Kidney capillary endothelial cell (primary cell): ENCODE results near the gene PRR35.
A peak's percentile ranks its signal among the peaks of the same experiment; 100 is the strongest.

Experiments
- DNase-seq: peaks from one replicate; pipeline ENCODE4 v3.0.0-alpha.2; 2018; ENCODE audit warnings: low spot score

Gene PRR35

GRCh38 chr16:564690-565418 lies 4.7 kb downstream of the PRR35 start:
- DNase-seq = no peak

DNA sequence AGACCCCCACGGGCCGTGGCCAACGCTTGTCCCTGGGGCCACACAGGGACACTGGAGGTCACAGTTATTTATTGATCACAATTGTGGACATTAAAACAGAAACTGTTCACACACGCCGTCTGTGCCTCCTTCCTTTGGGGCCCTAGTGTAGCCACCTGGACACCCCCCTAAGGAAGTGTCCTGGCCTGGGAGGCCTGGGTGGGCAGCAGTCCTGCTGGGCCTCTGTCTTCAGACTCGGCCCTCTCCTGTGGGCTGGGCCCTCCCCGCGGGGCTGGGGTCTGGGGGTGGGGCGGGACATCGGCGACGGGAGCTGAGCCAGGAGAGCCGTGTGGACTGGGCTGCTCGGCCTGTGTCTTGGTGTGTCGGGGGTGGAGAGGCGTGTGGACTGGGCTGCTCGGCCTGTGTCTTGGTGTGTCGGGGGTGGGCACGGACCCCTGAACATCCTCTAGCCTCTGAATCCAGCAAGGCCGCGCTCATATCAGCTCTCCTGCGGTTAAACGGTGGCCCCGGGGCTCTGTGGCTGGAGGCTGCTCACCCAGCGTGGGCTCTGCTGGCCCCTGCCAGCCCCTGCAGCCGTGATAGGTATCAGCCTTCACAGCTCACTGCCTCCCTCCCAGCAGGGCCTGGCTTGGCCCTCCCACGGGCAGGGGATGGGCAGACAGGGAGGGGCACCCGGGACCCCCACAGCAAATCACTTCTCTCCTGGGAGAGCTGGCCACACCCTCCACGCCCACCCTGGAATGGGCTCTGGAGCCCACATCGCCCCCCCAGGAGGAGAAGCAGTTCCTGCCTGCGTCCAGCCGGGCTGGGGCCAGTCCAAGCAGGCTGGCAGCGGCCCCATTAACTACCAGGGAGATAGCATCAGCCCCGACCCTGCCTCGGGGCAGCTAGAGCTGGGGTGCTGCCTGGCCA lies 5.5 kb downstream of the PRR35 start:
- no peak for DNase-seq

- DNase-seq = peak; percentile 56
Measured at GRCh38 chr16:566475-567372, 6.5 kb downstream of the PRR35 start, which contains the start of gene NHLRC4. NHLRC4 (plus strand) TSS chr16:567005; CDS start chr16:568048, 1,043 bp downstream.

DNA sequence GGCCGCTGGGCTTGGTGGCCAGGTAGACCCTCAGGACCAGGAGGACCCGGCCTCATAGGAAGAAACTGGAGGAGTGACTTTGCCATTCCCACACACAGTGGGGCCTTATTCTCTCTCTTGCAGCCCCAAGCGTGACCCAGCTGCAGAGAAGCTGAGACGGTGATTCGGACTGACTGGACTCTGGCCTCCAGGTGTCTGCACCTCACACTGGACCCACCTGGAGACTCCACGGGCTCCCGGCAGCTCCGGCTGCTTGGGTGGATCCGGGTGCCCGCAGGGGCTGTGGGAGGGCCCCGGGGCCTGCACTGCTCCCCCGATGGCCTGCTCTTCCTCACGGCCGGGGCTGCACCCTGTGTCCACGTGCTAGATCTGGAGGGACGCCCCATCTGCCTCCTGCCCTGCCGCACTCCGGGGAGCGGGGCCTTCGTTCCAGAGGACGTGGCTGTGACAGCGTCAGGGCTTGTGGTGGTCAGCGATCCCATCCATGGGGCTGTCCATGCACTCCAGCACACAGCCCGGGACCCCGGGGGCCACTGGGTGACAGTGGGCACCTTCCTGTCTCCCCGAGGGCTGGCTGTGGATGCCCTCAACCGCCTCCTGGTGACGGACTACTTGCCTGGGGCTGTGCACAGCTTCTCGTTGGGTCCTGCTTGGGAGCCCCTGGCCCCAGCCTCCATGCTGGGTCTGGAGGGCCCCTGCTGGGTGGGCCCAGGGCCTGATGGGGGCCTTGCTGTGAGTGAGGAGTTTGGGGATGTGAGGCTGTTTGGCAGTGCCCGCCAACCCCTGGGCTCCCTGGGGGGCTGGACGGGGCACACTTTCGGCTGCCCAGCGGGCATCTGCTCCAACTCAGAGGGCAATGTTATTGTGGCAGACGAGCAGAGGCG lies 7.4 kb downstream of the PRR35 start:
- no peak for DNase-seq

DNA sequence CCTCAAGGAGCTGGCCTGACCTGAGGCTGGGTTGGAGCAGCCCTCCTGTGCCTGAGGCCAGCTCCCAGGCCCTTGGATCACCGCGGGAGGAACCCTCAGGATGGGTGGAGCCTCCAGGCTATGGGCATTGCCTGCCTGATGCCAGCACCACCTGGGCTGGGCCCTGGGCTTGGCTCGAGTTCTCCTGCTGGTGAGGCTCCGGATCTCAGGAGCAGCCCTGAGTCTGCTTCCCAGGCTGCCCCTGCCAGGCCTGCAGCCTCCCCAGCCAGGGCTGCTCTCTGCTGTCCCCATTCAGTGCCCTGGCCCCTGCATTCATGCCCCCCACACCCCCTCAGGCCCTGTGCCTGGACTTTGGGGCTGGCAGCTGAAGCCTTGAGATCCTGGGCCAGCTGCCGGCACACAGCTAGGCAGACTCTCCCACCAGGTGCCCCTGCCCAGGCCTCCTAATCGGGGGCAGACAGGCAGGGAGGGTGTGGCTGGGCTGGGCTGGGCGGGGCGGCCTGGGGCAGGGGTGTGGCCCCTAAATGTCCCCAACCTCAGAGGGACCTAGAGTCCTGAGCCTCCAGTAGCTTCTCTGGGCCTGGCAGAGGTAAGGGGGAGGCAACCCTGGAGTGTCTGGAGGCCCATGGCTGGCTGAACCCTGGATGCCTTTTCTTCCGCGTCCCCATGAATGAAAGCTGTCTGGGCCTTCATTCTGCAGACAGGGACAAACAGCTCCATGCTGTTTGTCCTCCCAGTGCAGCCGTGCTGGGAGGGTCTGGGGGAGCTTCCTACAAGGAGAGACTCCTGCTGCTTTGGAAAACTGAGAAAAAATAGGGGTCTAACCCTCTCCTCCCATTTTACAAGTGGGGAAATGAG lies 8.4 kb downstream of the PRR35 start:
- DNase-seq = no peak

- peak; percentile 55 for DNase-seq
Measured at GRCh38 chr16:569445-570254, 9.5 kb downstream of the PRR35 start, which contains the start of gene PIGQ. PIGQ (plus strand) TSS chr16:569968; CDS start chr16:574075, 4,107 bp downstream.

DNA sequence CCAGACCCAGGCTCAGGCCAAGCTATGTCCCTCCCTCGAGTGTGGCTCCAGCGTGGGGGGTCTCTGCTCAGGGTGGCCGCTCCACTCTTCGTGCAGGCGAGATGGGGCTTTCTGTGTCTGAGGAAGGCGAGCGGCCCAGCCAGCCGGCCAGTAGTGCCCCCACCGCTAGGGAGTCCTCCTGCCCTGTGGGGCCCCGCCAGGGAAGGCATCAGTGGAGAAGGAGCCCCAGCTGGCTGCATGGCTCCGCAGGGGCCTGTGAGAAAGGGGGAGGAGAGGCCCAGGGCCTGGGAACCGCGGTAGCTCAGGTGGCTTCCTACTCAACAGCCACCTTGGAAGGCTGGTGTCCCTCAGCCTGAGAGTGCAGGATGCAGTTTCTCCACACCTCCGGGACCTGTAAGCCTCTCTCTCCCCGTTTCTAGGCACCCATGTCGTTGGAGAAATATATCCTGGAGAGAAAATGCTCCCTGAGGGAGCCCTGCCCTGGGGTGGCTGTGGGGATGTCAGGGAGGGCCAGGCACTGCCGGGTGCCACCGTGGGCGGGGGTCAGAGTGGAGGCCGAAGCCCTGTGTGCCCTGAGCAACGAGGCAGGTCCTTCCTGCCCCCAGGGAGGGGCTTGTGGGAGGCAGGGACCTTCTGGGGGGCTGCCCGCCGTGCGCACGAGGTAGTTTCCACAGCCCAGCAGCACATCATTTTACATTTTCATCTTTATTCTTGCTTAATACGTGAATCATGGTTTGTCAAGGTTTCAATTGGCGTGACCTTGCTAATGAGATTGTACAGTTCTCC lies 12.9 kb downstream of the PRR35 start:
- DNase-seq = no peak

DNA sequence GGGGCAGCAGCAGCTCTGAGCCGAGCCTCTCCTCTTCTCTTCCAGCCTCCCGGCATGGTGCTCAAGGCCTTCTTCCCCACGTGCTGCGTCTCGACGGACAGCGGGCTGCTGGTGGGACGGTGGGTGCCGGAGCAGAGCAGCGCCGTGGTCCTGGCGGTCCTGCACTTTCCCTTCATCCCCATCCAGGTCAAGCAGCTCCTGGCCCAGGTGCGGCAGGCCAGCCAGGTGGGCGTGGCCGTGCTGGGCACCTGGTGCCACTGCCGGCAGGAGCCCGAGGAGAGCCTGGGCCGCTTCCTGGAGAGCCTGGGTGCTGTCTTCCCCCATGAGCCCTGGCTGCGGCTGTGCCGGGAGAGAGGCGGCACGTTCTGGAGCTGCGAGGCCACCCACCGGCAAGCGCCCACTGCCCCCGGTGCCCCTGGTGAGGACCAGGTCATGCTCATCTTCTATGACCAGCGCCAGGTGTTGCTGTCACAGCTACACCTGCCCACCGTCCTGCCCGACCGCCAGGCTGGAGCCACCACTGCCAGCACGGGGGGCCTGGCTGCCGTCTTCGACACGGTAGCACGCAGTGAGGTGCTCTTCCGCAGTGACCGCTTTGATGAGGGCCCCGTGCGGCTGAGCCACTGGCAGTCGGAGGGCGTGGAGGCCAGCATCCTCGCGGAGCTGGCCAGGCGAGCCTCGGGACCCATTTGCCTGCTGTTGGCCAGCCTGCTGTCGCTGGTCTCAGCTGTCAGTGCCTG lies 14.0 kb downstream of the PRR35 start:
- no peak for DNase-seq

- DNase-seq = no peak
Measured at GRCh38 chr16:575354-576196, 15.4 kb downstream of the PRR35 start.

GRCh38 chr16:576197-576822 lies 16.1 kb downstream of the PRR35 start:
- no peak for DNase-seq

DNA sequence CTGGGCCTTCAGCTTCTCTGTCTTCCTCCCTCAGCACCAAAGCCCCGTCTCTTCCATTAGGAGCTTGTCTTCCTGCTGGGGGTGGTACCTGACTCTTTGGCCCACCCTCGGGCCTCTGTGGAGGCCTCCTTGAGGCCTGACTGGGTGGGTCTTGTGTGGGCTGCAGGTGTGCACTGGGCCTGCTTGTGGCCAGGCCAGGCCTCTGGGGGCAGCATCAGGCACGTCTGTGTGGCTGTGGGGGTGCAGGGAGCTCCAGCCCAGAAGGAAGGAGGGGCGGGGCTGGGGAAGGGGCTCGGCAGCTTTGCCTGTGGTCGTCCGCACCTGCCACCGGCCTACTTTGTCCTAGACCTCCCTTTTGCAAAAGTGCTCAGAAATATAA lies 16.6 kb downstream of the PRR35 start:
- no peak for DNase-seq

DNA sequence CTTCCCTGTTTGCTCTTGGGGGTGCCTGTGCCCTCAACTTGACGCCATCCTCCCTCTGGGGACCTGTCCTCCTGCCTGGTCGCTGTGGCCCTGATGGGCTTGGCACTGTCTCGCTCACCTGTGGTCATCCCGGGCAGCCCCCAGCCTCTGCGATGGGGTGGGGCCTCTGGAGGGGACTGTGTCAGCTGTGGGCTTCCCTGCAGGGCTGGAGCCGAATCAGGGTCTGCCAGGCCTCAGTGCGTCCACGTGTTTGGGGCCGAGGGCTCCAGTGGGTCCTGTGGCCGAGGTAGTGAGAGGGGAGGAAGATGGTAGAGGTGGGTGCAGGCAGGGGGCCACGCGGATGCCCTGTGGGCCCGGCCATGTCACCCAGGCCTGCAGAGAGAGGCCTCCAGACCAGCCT lies 17.6 kb downstream of the PRR35 start:
- DNase-seq = no peak

- DNase-seq = no peak
Measured at GRCh38 chr16:578232-578869, 18.2 kb downstream of the PRR35 start.

DNA sequence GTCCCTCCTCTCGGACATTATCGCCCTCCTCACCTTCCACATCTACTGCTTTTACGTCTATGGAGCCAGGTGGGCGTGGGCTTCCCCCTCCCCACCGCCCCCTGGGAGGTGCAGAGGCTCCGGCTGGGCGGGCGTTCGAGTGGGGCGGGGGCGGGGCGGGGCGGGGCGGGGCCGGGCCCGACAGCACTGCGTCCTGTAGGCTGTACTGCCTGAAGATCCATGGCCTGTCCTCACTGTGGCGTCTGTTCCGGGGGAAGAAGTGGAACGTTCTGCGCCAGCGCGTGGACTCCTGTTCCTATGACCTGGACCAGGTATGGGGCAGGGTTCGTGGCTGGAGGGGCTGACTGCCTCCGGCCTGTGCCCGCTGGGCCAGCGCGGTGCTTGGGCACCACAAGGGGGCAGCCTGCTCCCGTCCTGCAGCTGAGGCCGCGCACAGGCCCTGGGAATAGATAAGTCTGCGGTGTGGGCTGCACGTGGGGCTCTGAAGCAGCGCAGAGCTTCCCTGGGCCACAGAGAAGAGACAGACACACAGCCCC lies 18.7 kb downstream of the PRR35 start:
- peak; percentile 72 for DNase-seq

DNA sequence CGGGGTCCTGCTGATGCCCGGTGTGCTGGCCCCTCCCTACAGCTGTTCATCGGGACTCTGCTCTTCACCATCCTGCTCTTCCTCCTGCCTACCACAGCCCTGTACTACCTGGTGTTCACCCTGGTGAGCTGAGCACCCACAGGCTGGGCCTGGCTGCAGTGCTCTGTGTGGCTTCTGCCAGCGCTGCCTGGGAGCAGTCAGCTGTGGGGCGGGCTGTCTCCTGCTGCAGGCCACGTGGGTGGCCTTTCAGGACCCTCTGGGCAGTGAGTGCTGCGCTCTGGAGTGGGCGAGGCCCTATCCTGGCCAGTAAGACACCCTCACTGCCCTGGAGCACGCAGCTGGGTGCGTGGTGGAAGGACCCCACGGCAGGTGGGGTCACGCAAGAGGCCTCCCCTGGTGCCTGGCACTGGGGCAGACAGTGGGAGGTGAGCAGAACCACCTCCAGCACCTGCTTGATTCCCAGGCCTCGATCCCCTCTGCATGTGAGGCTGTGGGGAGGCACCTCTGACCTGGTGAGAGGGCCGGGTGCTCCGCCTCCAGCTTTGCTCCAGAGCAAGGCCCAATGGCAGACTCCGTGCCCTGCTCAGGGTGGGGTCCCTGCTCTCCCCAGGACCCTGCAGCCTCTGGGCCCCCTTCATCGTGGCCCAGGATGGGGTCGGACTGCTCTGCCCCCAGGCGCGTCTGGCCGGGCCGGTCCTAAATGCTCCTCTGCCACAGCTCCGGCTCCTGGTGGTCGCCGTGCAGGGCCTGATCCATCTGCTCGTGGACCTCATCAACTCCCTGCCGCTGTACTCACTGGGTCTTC lies 20.1 kb downstream of the PRR35 start:
- no peak for DNase-seq
